RWPE1 (cell line): ENCODE data around the gene LCA5L.
"Not testable (repeated sequence)": the region's sequence is repeated elsewhere in the genome, so short reads cannot be mapped to it uniquely, and the experiment has no call there.

Experiments
- CTCF ChIA-PET: fragments of 350-600 bp; sonication (Branson Sonifier 250); formaldehyde crosslinking; extraction: SDS; loops from one replicate; lab custom pipeline; 2021; lab: Yijun Ruan, JAX
- POLR2A ChIA-PET: fragments of 400-600 bp; formaldehyde crosslinking; extraction: SDS; loops from one replicate; lab custom pipeline; 2020; ENCODE audit warnings: antibody characterized with exemption; ENCODE audit not compliant: low non-redundant PET; lab: Yijun Ruan, JAX
- DNase-seq: peaks from one replicate; pipeline ENCODE4 v3.0.0; 2012; ENCODE audit warnings: low spot score
- H3K27ac ChIP-seq: fragments of 450-650 bp; 2 replicates; pipeline ENCODE4 v1.5.1; 2017
- CTCF ChIP-seq: fragments of 450-650 bp; conservative IDR thresholded peaks from 2 replicates; pipeline ENCODE4 v1.5.1; 2017; ENCODE audit warnings: low read depth, mild to moderate bottlenecking

LCA5L gene

GRCh38 chr21:39386899-39387298, 58.7 kb downstream of the LCA5L start:
- peak overlapping the region; percentile 85 for H3K27ac ChIP-seq
- POLR2A ChIA-PET = no interaction called here
- CTCF ChIA-PET = interaction anchor here (1.2 kb wide), 1 partner anchor 27 kb away, joined by 3 read pairs; no protein-coding TSS in a partner anchor
- TF ChIP-seq CTCF = no peak
- DNase-seq = no peak

GRCh38 chr21:39386194-39386593, 59.4 kb downstream of the LCA5L start:
- POLR2A ChIA-PET = no interaction called here
- no peak for DNase-seq
- CTCF ChIA-PET = no interaction called here
- H3K27ac ChIP-seq = peak overlapping the region; percentile 85; the same call in 1 of the 2 replicates
- no peak for TF ChIP-seq CTCF

DNA sequence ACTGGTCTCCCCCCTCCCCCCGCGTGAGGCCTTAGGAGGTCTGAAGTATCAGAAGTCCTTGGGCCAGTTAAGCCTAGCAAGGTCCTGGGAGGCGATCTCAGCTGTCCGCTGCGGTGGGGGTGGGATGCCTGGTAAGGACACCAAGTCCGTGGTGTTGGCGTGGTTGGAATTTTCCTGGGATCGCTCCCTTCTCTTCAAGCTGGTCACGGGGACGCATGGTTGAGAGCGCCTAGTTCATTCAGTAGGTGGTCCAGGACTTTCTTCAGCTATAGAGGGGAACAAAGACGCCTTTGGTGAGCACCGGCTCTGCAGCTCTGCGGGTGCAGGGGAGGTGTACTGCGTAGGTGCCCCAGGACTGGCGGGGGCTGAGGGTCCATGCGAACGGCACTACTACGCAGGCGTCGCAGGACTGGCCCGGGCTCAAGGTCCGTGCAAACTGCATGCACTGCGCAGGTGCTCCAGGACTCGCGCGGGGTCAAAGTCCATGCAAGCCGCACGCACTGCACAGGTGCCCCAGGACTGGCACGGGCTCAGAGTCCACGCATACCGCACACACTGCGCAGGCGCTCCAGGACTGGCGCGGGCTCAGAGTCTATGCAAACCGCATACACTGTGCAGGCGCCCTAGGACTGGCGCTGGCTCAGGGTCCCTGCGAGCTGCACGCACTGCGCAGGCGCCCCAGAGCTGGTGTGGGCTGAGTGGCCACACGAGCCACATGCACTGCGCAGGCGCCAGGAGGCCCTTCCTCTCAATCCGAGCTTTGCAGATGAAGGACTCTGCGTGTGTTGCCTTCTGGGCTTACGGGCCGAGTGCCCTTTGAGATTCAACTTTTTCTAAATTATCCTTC, 60.1 kb downstream of the LCA5L start:
- no peak for TF ChIP-seq CTCF
- POLR2A ChIA-PET = interaction anchor here (0.6 kb wide), 1 partner anchor 73 kb away, joined by 4 read pairs; no protein-coding TSS in a partner anchor

DNA sequence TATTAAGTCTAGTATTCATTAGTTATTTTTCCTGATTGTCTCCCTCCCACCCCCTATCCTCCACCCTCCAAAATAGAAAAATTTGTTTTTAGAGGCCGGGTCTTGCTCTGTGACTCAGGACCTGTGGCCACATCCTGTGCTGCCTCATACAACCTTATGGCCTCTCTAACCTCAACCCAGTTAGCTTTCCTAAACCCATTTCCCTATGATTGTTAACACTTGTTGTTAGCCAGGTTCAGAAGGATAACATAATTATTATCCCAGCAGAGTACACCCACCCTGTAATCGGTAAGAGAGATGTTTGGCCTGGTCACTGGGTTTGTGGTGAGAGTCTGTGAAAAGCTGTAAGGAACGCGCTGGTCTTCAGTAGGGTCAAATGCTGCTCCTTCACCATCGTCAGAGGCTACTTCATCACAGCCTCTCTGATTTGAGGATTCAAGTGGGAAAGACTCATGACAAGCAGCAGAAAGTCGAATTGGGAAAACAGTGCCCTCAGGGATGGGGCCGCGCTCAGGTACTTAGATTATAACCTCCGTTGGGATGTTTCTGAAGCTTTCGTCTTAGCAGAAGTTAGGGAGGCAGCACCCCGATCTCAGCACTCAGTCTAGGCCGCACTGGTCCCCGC, 60.8 kb downstream of the LCA5L start:
- no peak for DNase-seq
- ChIA-PET CTCF (interaction anchor here (0.6 kb wide), 1 partner anchor 70 kb away, joined by 4 read pairs; no protein-coding TSS in a partner anchor), POLR2A (interaction anchor here (0.6 kb wide), 1 partner anchor 72 kb away, joined by 4 read pairs; no protein-coding TSS in a partner anchor)
- TF ChIP-seq CTCF = no peak
- H3K27ac ChIP-seq = no peak overlapping the region

More for the DNA sequence above, 60.1 kb downstream of the LCA5L start:
- CTCF ChIA-PET = no interaction called here
- peak overlapping the region; percentile 85; the same call in 1 of the 2 replicates for H3K27ac ChIP-seq
- DNase-seq = no peak

GRCh38 chr21:39382096-39382495, 63.5 kb downstream of the LCA5L start:
- DNase-seq, POLR2A ChIA-PET, H3K27ac ChIP-seq, CTCF ChIA-PET: not testable (repeated sequence)

DNA sequence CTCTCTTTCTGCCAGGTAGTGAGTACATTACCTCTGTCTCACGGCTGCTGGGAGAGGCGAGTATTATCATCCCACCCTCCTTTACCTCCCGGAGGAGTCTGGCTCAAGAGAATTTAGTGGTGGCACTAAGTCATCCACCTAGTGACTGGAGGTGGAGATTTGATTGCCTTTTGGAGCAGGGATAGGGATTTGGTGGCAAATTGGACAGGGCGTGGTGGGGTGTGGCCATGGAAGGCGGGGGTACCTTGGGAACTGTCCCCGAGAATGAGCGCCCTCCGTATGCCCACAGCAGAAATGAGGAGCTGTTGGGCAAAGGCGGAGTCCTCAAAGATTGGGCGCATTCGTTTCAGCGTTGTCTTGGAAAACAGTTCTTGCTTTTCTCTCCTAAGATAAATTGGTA, 64.6 kb downstream of the LCA5L start:
- DNase-seq = no peak
- peak overlapping the region; percentile 91 for H3K27ac ChIP-seq
- TF ChIP-seq CTCF = no peak
- POLR2A ChIA-PET = interaction anchor here (1.5 kb wide), 1 partner anchor 31 kb away, joined by 5 read pairs; no protein-coding TSS in a partner anchor
- CTCF ChIA-PET = interaction anchor here (1.0 kb wide), 1 partner anchor 10 kb away, joined by 4 read pairs; no protein-coding TSS in a partner anchor
